Keratinocyte (primary cell): ENCODE results near the gene RASD2.

Experiments
- EZH2 ChIP-seq: IDR thresholded peaks from one replicate; pipeline ENCODE4 v1.6.1; 2012; ENCODE audit warnings: inconsistent platforms, mild to moderate bottlenecking, low read length, moderate library complexity
- TF ChIP-seq, protein P1 (sequence below), 3 experiments: IDR thresholded peaks in 1 of 3; conservative IDR thresholded peaks in 1 of 3; optimal IDR thresholded peaks in 1 of 3; 2 replicates in 2 of 3; 3 replicates in 1 of 3; pipeline versions ENCODE3 to v1.5.1; 2011; ENCODE audit warnings: low read length in 3 of 3, mild to moderate bottlenecking in 3 of 3, moderate library complexity in 2 of 3, control low read depth in 1 of 3, inconsistent platforms in 1 of 3; ENCODE audit not compliant: insufficient read depth in 2 of 3; ENCODE audit errors: extremely low read depth in 1 of 3

DNA sequence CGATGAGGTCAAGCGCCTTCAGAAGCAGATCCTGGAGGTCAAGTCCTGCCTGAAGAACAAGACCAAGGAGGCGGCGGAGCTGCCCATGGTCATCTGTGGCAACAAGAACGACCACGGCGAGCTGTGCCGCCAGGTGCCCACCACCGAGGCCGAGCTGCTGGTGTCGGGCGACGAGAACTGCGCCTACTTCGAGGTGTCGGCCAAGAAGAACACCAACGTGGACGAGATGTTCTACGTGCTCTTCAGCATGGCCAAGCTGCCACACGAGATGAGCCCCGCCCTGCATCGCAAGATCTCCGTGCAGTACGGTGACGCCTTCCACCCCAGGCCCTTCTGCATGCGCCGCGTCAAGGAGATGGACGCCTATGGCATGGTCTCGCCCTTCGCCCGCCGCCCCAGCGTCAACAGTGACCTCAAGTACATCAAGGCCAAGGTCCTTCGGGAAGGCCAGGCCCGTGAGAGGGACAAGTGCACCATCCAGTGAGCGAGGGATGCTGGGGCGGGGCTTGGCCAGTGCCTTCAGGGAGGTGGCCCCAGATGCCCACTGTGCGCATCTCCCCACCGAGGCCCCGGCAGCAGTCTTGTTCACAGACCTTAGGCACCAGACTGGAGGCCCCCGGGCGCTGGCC lies 11.0 kb downstream of the RASD2 start:
- TF ChIP-seq, protein P1, sequence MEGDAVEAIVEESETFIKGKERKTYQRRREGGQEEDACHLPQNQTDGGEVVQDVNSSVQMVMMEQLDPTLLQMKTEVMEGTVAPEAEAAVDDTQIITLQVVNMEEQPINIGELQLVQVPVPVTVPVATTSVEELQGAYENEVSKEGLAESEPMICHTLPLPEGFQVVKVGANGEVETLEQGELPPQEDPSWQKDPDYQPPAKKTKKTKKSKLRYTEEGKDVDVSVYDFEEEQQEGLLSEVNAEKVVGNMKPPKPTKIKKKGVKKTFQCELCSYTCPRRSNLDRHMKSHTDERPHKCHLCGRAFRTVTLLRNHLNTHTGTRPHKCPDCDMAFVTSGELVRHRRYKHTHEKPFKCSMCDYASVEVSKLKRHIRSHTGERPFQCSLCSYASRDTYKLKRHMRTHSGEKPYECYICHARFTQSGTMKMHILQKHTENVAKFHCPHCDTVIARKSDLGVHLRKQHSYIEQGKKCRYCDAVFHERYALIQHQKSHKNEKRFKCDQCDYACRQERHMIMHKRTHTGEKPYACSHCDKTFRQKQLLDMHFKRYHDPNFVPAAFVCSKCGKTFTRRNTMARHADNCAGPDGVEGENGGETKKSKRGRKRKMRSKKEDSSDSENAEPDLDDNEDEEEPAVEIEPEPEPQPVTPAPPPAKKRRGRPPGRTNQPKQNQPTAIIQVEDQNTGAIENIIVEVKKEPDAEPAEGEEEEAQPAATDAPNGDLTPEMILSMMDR (optimal IDR thresholded peaks at IDR 0.05 in 1 of 3, IDR thresholded peaks at IDR 0.05 in 1 of 3, conservative IDR thresholded peaks at IDR 0.05 in 1 of 3; ENCODE audit: extremely low read depth in 1 of 3, insufficient read depth in 2 of 3, low read length in 3 of 3) = no peak
- TF ChIP-seq EZH2 = no peak
